ENCODE results near the gene PRKCA.

Gene PRKCA

DNA sequence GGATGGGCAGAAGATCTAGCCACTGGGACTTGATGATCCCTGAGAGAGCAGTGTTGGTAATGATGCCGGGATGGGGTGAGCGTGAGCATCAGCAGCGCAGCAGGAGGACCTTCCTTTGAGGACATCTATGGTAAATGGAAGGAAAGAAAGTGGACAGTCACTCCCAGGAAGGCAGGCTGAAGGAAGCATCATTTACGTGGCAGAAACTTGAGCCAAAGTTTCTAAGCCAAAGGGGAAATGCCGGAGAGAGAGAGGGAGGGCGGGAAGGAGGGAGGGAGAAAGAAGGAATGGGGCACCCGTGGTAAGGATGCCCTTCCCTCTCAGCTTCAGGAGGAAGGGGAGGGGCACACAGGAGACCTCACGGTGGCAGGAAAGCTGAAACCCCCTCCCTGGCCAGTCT is 446.2 kb downstream of the PRKCA start:
- H4K91ac ChIP-seq (ENCODE audit: low read depth, low read length) = no peak overlapping the region
- no peak overlapping the region for H3K23ac ChIP-seq (ENCODE audit: low read length)
- no peak overlapping the region for H2BK5ac ChIP-seq (ENCODE audit: low read depth, low read length, poor library complexity)
- H2BK120ac ChIP-seq (ENCODE audit: insufficient read depth, low read length, poor library complexity) = no peak overlapping the region
- H4K12ac ChIP-seq (ENCODE audit: low read depth, low read length) = no peak overlapping the region
- H2BK12ac ChIP-seq (ENCODE audit: low read length) = no peak overlapping the region
- H3K9me3 ChIP-seq (ENCODE audit: insufficient read depth, low read depth, low read length) = no peaks in the 10 kb centered on the region
- no peaks in the 10 kb centered on the region for H3K27me3 ChIP-seq (ENCODE audit: insufficient read depth, low read length)
- no peak overlapping the region for H4K8ac ChIP-seq (ENCODE audit: low read depth, low read length)
- H2AFZ ChIP-seq (ENCODE audit: insufficient read depth, low read length, poor library complexity) = no peak overlapping the region
- no peak overlapping the region for H3K4ac ChIP-seq (ENCODE audit: low read depth, low read length)
- H3K36me3 ChIP-seq (ENCODE audit: control insufficient read depth in 1 of 2, insufficient read depth in 2 of 2, low read length in 2 of 2) = no peaks in the 10 kb centered on the region
- H3K4me2 ChIP-seq (ENCODE audit: low read length) = no peak overlapping the region
- no peak for DNase-seq
- H3K79me1 ChIP-seq (ENCODE audit: low read length) = no peaks in the 10 kb centered on the region
- H3K27ac ChIP-seq (ENCODE audit: low read depth, low read length) = no peak overlapping the region
- H3K79me2 ChIP-seq (ENCODE audit: control insufficient read depth, insufficient read depth, low read length, poor library complexity) = no peaks in the 10 kb centered on the region
- H3K4me1 ChIP-seq (ENCODE audit: control insufficient read depth in 1 of 2, insufficient read depth in 2 of 2, low read length in 2 of 2) = no peaks in the 10 kb centered on the region
- H3K4me3 ChIP-seq (ENCODE audit: low read depth, low read length) = no peak overlapping the region
- no peak overlapping the region for H3K14ac ChIP-seq (ENCODE audit: low read length)
- H3K9ac ChIP-seq (ENCODE audit: low read length) = no peak overlapping the region
- H3K18ac ChIP-seq (ENCODE audit: low read length) = no peak overlapping the region
- H2AK5ac ChIP-seq (ENCODE audit: low read length) = no peak overlapping the region
- WGBS (ENCODE audit: extremely low coverage, insufficient coverage, insufficient read length) = no CpG with 5 or more reads among the region's 8 CpGs

DNA sequence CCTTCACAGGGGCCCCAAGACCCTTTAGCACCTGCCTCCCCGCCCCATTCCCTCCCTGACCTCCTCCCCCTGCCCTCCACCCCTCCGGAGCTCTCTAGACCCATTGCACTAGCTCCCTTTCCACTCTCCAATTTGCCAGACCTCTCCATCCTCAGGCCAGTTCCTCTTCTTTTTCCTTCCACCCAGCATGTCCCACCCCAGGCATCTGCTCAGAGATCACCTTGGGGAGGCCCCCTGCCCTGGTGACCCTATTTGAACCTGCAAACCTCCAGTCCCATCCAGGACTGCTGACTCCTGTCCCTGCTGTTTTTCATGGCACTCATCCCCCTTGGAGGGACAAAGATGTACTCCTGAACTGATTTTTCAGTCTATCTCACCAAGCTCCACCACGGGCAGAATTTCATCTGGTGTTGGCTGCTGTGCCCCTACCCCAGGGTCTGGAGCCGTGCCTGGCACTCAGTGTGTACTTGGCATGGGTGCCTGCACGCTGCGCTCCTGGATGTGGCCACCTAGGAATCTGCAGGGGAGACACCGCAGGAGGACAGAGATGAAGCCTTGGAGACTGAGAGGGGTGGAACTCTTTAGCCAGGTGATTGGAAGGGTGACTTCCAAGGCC is 446.9 kb downstream of the PRKCA start:
- no peak overlapping the region for H3K27ac ChIP-seq (ENCODE audit: low read depth, low read length)
- no peak overlapping the region for H4K12ac ChIP-seq (ENCODE audit: low read depth, low read length)
- H2AFZ ChIP-seq (ENCODE audit: insufficient read depth, low read length, poor library complexity) = no peak overlapping the region
- no peaks in the 10 kb centered on the region for H3K27me3 ChIP-seq (ENCODE audit: insufficient read depth, low read length)
- H3K79me2 ChIP-seq (ENCODE audit: control insufficient read depth, insufficient read depth, low read length, poor library complexity) = no peaks in the 10 kb centered on the region
- H4K91ac ChIP-seq (ENCODE audit: low read depth, low read length) = no peak overlapping the region
- whole genome bisulfite sequencing (ENCODE audit: extremely low coverage, insufficient coverage, insufficient read length) = no CpG with 5 or more reads among the region's 7 CpGs
- H3K4ac ChIP-seq (ENCODE audit: low read depth, low read length) = no peak overlapping the region
- H2BK120ac ChIP-seq (ENCODE audit: insufficient read depth, low read length, poor library complexity) = no peak overlapping the region
- H3K18ac ChIP-seq (ENCODE audit: low read length) = no peak overlapping the region
- H2AK5ac ChIP-seq (ENCODE audit: low read length) = no peak overlapping the region
- no peak overlapping the region for H3K4me2 ChIP-seq (ENCODE audit: low read length)
- H3K9ac ChIP-seq (ENCODE audit: low read length) = no peak overlapping the region
- DNase-seq = no peak
- no peak overlapping the region for H4K8ac ChIP-seq (ENCODE audit: low read depth, low read length)
- no peak overlapping the region for H3K4me3 ChIP-seq (ENCODE audit: low read depth, low read length)
- H2BK5ac ChIP-seq (ENCODE audit: low read depth, low read length, poor library complexity) = no peak overlapping the region
- peaks cover 0 to 2% of the 10 kb centered on the region in 2 experiments for H3K36me3 ChIP-seq (ENCODE audit: control insufficient read depth in 1 of 2, insufficient read depth in 2 of 2, low read length in 2 of 2)
- H3K4me1 ChIP-seq (ENCODE audit: control insufficient read depth in 1 of 2, insufficient read depth in 2 of 2, low read length in 2 of 2) = no peaks in the 10 kb centered on the region
- no peaks in the 10 kb centered on the region for H3K9me3 ChIP-seq (ENCODE audit: insufficient read depth, low read depth, low read length)
- no peak overlapping the region for H2BK12ac ChIP-seq (ENCODE audit: low read length)
- H3K79me1 ChIP-seq (ENCODE audit: low read length) = no peaks in the 10 kb centered on the region
- no peak overlapping the region for H3K23ac ChIP-seq (ENCODE audit: low read length)
- no peak overlapping the region for H3K14ac ChIP-seq (ENCODE audit: low read length)

DNA sequence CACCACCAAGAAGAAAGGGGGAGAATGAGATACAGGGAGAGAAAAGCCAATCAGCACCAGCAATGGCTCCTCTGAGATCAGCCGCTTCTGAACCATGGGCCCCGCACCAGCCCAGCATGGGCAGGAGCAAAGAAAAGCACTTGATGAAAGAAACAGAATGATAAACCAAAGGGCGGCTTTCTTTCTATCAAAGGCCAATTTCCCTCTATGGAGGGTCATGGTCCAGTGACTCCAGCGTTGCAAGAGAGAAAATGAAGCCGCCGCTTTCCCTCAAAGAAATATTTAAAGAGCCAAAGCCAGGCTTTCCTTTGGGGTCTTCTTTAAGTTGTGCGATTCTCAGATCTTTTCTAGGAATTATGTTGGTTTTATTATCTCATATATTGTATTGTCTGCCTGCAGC is 447.7 kb downstream of the PRKCA start:
- Histone ChIP-seq H4K8ac (ENCODE audit: low read depth, low read length) (no peak overlapping the region), H3K79me2 (ENCODE audit: control insufficient read depth, insufficient read depth, low read length, poor library complexity) (no peaks in the 10 kb centered on the region), H4K12ac (ENCODE audit: low read depth, low read length) (no peak overlapping the region), H2BK5ac (ENCODE audit: low read depth, low read length, poor library complexity) (no peak overlapping the region), H3K14ac (ENCODE audit: low read length) (no peak overlapping the region), H3K23ac (ENCODE audit: low read length) (no peak overlapping the region), H3K36me3 (ENCODE audit: control insufficient read depth in 1 of 2, insufficient read depth in 2 of 2, low read length in 2 of 2) (peaks cover 0 to 2% of the 10 kb centered on the region in 2 experiments), H3K79me1 (ENCODE audit: low read length) (no peaks in the 10 kb centered on the region), H2AK5ac (ENCODE audit: low read length) (no peak overlapping the region), H3K18ac (ENCODE audit: low read length) (no peak overlapping the region), H2BK12ac (ENCODE audit: low read length) (no peak overlapping the region), H3K4ac (ENCODE audit: low read depth, low read length) (no peak overlapping the region), H2AFZ (ENCODE audit: insufficient read depth, low read length, poor library complexity) (no peak overlapping the region), H3K27ac (ENCODE audit: low read depth, low read length) (no peak overlapping the region), H2BK120ac (ENCODE audit: insufficient read depth, low read length, poor library complexity) (no peak overlapping the region), H3K9me3 (ENCODE audit: insufficient read depth, low read depth, low read length) (no peaks in the 10 kb centered on the region), H3K4me3 (ENCODE audit: low read depth, low read length) (no peak overlapping the region), H3K4me1 (ENCODE audit: control insufficient read depth in 1 of 2, insufficient read depth in 2 of 2, low read length in 2 of 2) (no peaks in the 10 kb centered on the region), H3K4me2 (ENCODE audit: low read length) (no peak overlapping the region), H3K27me3 (ENCODE audit: insufficient read depth, low read length) (no peaks in the 10 kb centered on the region), H3K9ac (ENCODE audit: low read length) (no peak overlapping the region), H4K91ac (ENCODE audit: low read depth, low read length) (no peak overlapping the region)
- no peak for DNase-seq
- WGBS (ENCODE audit: extremely low coverage, insufficient coverage, insufficient read length) = no CpG with 5 or more reads among the region's 7 CpGs

DNA sequence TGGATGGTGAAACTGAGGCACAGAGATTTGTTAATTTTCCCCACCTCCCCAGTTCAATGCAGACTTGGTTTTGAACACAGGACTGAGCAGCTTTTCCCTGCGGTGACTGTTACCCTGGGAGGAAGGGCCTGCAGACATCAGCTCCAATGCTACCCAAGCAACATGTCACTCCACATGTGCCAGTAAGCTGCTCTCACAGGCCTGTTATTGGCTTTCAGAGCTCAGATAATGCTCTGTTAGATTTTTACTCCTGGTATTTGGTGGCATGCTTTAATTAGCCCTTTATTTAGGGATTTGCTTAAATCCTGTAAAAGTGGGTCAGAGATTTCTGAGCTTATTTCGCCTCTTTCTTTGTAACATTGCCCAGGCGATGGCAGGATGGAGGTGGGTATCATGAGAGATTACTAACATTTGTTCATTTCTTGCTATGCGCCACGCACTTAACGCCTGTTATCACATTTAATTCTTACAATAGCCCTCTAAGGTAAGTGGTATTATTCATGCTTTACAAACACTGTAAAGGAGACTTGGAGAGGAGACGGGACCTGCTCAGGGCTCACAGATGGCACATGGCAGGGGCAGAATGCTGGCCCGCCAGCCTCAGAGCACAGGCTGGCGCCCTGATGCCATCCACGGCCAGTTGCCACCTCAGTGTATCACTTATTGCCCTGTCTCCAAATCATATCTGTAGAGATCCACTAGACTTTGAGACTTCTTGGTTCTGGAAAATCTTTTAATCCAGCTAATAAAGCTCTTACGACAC is 448.5 kb downstream of the PRKCA start:
- Histone ChIP-seq H2BK120ac (ENCODE audit: insufficient read depth, low read length, poor library complexity) (no peak overlapping the region), H3K4me2 (ENCODE audit: low read length) (no peak overlapping the region), H3K23ac (ENCODE audit: low read length) (no peak overlapping the region), H3K27ac (ENCODE audit: low read depth, low read length) (no peak overlapping the region), H2AFZ (ENCODE audit: insufficient read depth, low read length, poor library complexity) (no peak overlapping the region), H4K12ac (ENCODE audit: low read depth, low read length) (no peak overlapping the region), H3K4me1 (ENCODE audit: control insufficient read depth in 1 of 2, insufficient read depth in 2 of 2, low read length in 2 of 2) (no peaks in the 10 kb centered on the region), H3K4me3 (ENCODE audit: low read depth, low read length) (no peak overlapping the region), H3K79me1 (ENCODE audit: low read length) (no peaks in the 10 kb centered on the region), H3K14ac (ENCODE audit: low read length) (no peak overlapping the region), H3K4ac (ENCODE audit: low read depth, low read length) (no peak overlapping the region), H3K79me2 (ENCODE audit: control insufficient read depth, insufficient read depth, low read length, poor library complexity) (no peaks in the 10 kb centered on the region), H2AK5ac (ENCODE audit: low read length) (no peak overlapping the region), H2BK12ac (ENCODE audit: low read length) (no peak overlapping the region), H3K18ac (ENCODE audit: low read length) (no peak overlapping the region), H3K9ac (ENCODE audit: low read length) (no peak overlapping the region), H4K91ac (ENCODE audit: low read depth, low read length) (no peak overlapping the region), H4K8ac (ENCODE audit: low read depth, low read length) (no peak overlapping the region), H3K36me3 (ENCODE audit: control insufficient read depth in 1 of 2, insufficient read depth in 2 of 2, low read length in 2 of 2) (peaks cover 0 to 2% of the 10 kb centered on the region in 2 experiments), H3K9me3 (ENCODE audit: insufficient read depth, low read depth, low read length) (no peaks in the 10 kb centered on the region), H2BK5ac (ENCODE audit: low read depth, low read length, poor library complexity) (no peak overlapping the region), H3K27me3 (ENCODE audit: insufficient read depth, low read length) (no peaks in the 10 kb centered on the region)
- DNase-seq = no peak
- WGBS (ENCODE audit: extremely low coverage, insufficient coverage, insufficient read length) = no CpG with 5 or more reads among the region's 11 CpGs

Measured in trophoblast cell (in vitro differentiated cells and primary cell).